GM23248 (cell line): ENCODE measurements around the gene SV2B. TPM values are rescaled to one million over a fixed set of nuclear protein-coding genes. Genes with fewer than 3 reads are reported as not detected.

ENCODE experiments used
- DNase-seq: peaks from one replicate; pipeline ENCODE4 v3.0.0-alpha.2; 2015
- H2AFZ ChIP-seq: fragments of 200-600 bp; sonication (generic); 2 replicates; pipeline ENCODE4 v1.6.1; 2016; ENCODE audit warnings: antibody characterized with exemption
- H3F3A ChIP-seq: fragments of 200-600 bp; sonication (generic); 2 replicates; pipeline ENCODE4 v1.6.1; 2016; ENCODE audit warnings: mild to moderate bottlenecking, antibody characterized with exemption, mixed run types; ENCODE audit not compliant: insufficient read depth
- H3K27ac ChIP-seq: fragments of 200-600 bp; sonication (generic); 2 replicates; pipeline ENCODE4 v1.5.1; 2016; ENCODE audit warnings: mild to moderate bottlenecking
- H3K27me3 ChIP-seq: fragments of 200-600 bp; sonication (generic); replicated peaks from 2 replicates; pipeline ENCODE4 v1.6.1; 2016; ENCODE audit warnings: mild to moderate bottlenecking; ENCODE audit not compliant: insufficient read depth
- H3K36me3 ChIP-seq: fragments of 200-600 bp; sonication (generic); 2 replicates; pipeline ENCODE4 v1.6.1; 2016; ENCODE audit warnings: low read depth, mild to moderate bottlenecking
- H3K4me1 ChIP-seq: fragments of 200-600 bp; sonication (generic); 2 replicates; pipeline ENCODE4 v1.6.1; 2016; ENCODE audit warnings: mild to moderate bottlenecking; ENCODE audit not compliant: insufficient read depth
- H3K4me2 ChIP-seq: fragments of 200-600 bp; sonication (generic); one replicate; pipeline ENCODE4 v1.6.1; 2016; ENCODE audit warnings: mild to moderate bottlenecking; ENCODE audit not compliant: unreplicated experiment
- H3K4me3 ChIP-seq: fragments of 200-600 bp; sonication (generic); 2 replicates; pipeline ENCODE4 v1.5.1; 2016; ENCODE audit warnings: mild to moderate bottlenecking
- H3K79me2 ChIP-seq: fragments of 200-600 bp; sonication (generic); 2 replicates; pipeline ENCODE4 v1.6.1; 2016; ENCODE audit warnings: mild to moderate bottlenecking; ENCODE audit not compliant: insufficient read depth
- H3K9ac ChIP-seq: fragments of 200-600 bp; sonication (generic); 2 replicates; pipeline ENCODE4 v1.6.1; 2016; ENCODE audit warnings: mild to moderate bottlenecking
- H3K9me2 ChIP-seq: fragments of 200-600 bp; sonication (generic); 2 replicates; pipeline ENCODE4 v1.6.1; 2016; ENCODE audit warnings: mixed run types, mild to moderate bottlenecking, moderate library complexity; ENCODE audit not compliant: insufficient read depth
- H3K9me3 ChIP-seq: fragments of 200-600 bp; sonication (generic); one replicate; pipeline ENCODE4 v1.6.1; 2017; ENCODE audit warnings: low read depth
- H4K20me1 ChIP-seq: fragments of 200-600 bp; sonication (generic); 2 replicates; pipeline ENCODE4 v1.6.0; 2016; ENCODE audit not compliant: insufficient read depth
- EZH2 ChIP-seq: fragments of 200-600 bp; sonication (generic); IDR thresholded peaks from 2 replicates; pipeline ENCODE4 v1.6.1; 2018; ENCODE audit warnings: antibody characterized with exemption, mild to moderate bottlenecking; ENCODE audit not compliant: insufficient read depth, poor library complexity, severe bottlenecking
- EZH2phosphoT487 ChIP-seq: fragments of 200-600 bp; sonication (generic); IDR thresholded peaks from 2 replicates; pipeline ENCODE4 v1.6.1; 2018; ENCODE audit warnings: antibody characterized with exemption, moderate library complexity, mild to moderate bottlenecking, low read depth; ENCODE audit not compliant: insufficient read depth
- WGBS, 2 experiments: methylation state at CpG; one replicate each; pipeline ENCODE4 v1.1.6; 2015 to 2017; ENCODE audit warnings: low lambda C conversion rate in 2 of 2, low coverage in 1 of 2; ENCODE audit errors: missing lambda C conversion rate in 2 of 2; 5-methylcytosine and 5-hydroxymethylcytosine counted together
- in situ Hi-C: fragments of 300-500 bp; cut with MboI; formaldehyde crosslinking; loops from 2 replicates; pipeline ENCODE4 v1.15.0; 2020
- polyA plus RNA-seq: library from polyadenylated mRNA; unstranded; fragments of >200 nt; fragmentation: Nextera tagmentation; extraction: Ambion mirVana; gene quantifications from 2 replicates; pipeline ENCODE4 v1.2.1, GENCODE V29; 2016
- total RNA-seq: library from RNA; depleted of rRNA; stranded (reverse); fragments of >200 nt; shearing (Covaris generic); gene quantifications from 2 replicates; pipeline ENCODE4 v1.2.3, GENCODE V29; 2014

Gene SV2B
- total and polyA plus RNA-seq, 2 experiments from 2014 or later = not detected

- 31 to 53% methylated on average over 2 of the region's 2 CpGs for WGBS, 2 experiments
- Histone ChIP-seq H3K9me3 (no peaks in the 10 kb centered on the region), H3K4me3 (no peak overlapping the region), H3K36me3 (no peaks in the 10 kb centered on the region), H2AFZ (no peak overlapping the region), H3K4me2 (no peak overlapping the region), H3K79me2 (no peaks in the 10 kb centered on the region), H4K20me1 (no peaks in the 10 kb centered on the region), H3K9ac (no peak overlapping the region), H3K9me2 (no peaks in the 10 kb centered on the region), H3F3A (no peaks in the 10 kb centered on the region), H3K27me3 (no peaks in the 10 kb centered on the region), H3K4me1 (no peaks in the 10 kb centered on the region), H3K27ac (no peak overlapping the region)
- in situ Hi-C loops = no loop called here
- no peak for DNase-seq
- TF ChIP-seq EZH2 (no peak), EZH2phosphoT487 (no peak)
These were observed 84.4 kb downstream of the SV2B start for GRCh38 chr15:91184441-91184840.

- DNase-seq = peak; percentile 26
- Histone ChIP-seq H3K9me2 (no peaks in the 10 kb centered on the region), H3F3A (no peaks in the 10 kb centered on the region), H3K4me2 (no peak overlapping the region), H3K27me3 (no peaks in the 10 kb centered on the region), H4K20me1 (no peaks in the 10 kb centered on the region), H3K9ac (no peak overlapping the region), H3K9me3 (no peaks in the 10 kb centered on the region), H3K79me2 (no peaks in the 10 kb centered on the region), H2AFZ (no peak overlapping the region), H3K27ac (no peak overlapping the region), H3K4me1 (no peaks in the 10 kb centered on the region), H3K4me3 (no peak overlapping the region), H3K36me3 (no peaks in the 10 kb centered on the region)
- in situ Hi-C loops = no loop called here
- TF ChIP-seq EZH2phosphoT487 = no peak
- no peak for TF ChIP-seq EZH2
- WGBS, 2 experiments = 55 to 59% methylated on average over 6 of the region's 6 CpGs
These were observed 87.0 kb downstream of the SV2B start for GRCh38 chr15:91186904-91187656.

- no peak for TF ChIP-seq EZH2
- no peak for TF ChIP-seq EZH2phosphoT487
These were observed 92.2 kb downstream of the SV2B start for GRCh38 chr15:91192285-91192684.

GRCh38 chr15:91192690-91193377 is 92.8 kb downstream of the SV2B start:
- H3K9ac ChIP-seq = no peak overlapping the region
- in situ Hi-C loops = no loop called here
- no peaks in the 10 kb centered on the region for H4K20me1 ChIP-seq
- TF ChIP-seq EZH2 (no peak), EZH2phosphoT487 (no peak)
- no peak overlapping the region for H3K27ac ChIP-seq
- no peaks in the 10 kb centered on the region for H3K9me3 ChIP-seq
- no peak overlapping the region for H3K4me2 ChIP-seq
- no peak for DNase-seq
- 34 to 35% methylated on average over 11 of the region's 11 CpGs for WGBS, 2 experiments
- H2AFZ ChIP-seq = no peak overlapping the region
- H3K9me2 ChIP-seq = no peaks in the 10 kb centered on the region
- H3K36me3 ChIP-seq = no peaks in the 10 kb centered on the region
- H3K4me1 ChIP-seq = no peaks in the 10 kb centered on the region
- H3F3A ChIP-seq = no peaks in the 10 kb centered on the region
- H3K27me3 ChIP-seq = no peaks in the 10 kb centered on the region
- H3K79me2 ChIP-seq = no peaks in the 10 kb centered on the region
- no peak overlapping the region for H3K4me3 ChIP-seq

More at GRCh38 chr15:91192285-91192684, 92.2 kb downstream of the SV2B start:
- in situ Hi-C loops = no loop called here
- Histone ChIP-seq H3K36me3 (no peaks in the 10 kb centered on the region), H3K4me1 (no peaks in the 10 kb centered on the region), H3K4me3 (no peak overlapping the region), H3K9me3 (no peaks in the 10 kb centered on the region), H2AFZ (no peak overlapping the region), H3K9ac (no peak overlapping the region), H4K20me1 (no peaks in the 10 kb centered on the region), H3K27ac (no peak overlapping the region), H3K27me3 (no peaks in the 10 kb centered on the region), H3K4me2 (no peak overlapping the region), H3F3A (no peaks in the 10 kb centered on the region), H3K79me2 (no peaks in the 10 kb centered on the region), H3K9me2 (no peaks in the 10 kb centered on the region)
- no peak for DNase-seq
- 50 to 52% methylated on average over 1 of the region's 1 CpG for WGBS, 2 experiments
